Testis (tissue), 2 donors: ENCODE data around the gene PRKG1.

Source experiments
- CTCF ChIP-seq, 3 experiments: fragments of 450-650 bp in 2 of 3; fragments of 200-600 bp in 1 of 3; sonication (generic) in 1 of 3; IDR thresholded peaks; one replicate each; pipeline ENCODE4 v1.5.1; 2016 to 2019; ENCODE audit warnings: antibody characterized with exemption in 3 of 3, mild to moderate bottlenecking in 2 of 3, moderate library complexity in 1 of 3
- POLR2A ChIP-seq: fragments of 450-650 bp; IDR thresholded peaks from one replicate; pipeline ENCODE4 v1.6.1; 2017; ENCODE audit warnings: antibody characterized with exemption, mild to moderate bottlenecking, moderate library complexity

GRCh38 chr10:51430506-51430905, 356.2 kb downstream of the PRKG1 start:
- TF ChIP-seq CTCF (IDR thresholded peaks at IDR 0.05) (no peak), POLR2A (no peak)
